ENCODE measurements around the gene B3GNT7. TPM values are rescaled to one million over a fixed set of nuclear protein-coding genes. Genes with fewer than 3 reads are reported as not detected.
A peak's percentile ranks its signal among the peaks of the same experiment; 100 is the strongest.

Gene B3GNT7
- total and polyA plus RNA-seq, 2 of the 8 experiments (the other 6 are each of a cell fraction or from before 2014, with no cell fraction given): 26.4 to 73.1 TPM

- Histone ChIP-seq H4K91ac (replicated peaks; ENCODE audit: insufficient read length, low read length) (no peak overlapping the region), H3K4me3 (ENCODE audit: extremely low read depth in 1 of 4, insufficient read depth in 2 of 4, low read depth in 3 of 4, low read length in 4 of 4) (no peak overlapping the region), H3K4me2 (ENCODE audit: insufficient read depth in 1 of 2, low read depth in 2 of 2, low read length in 2 of 2) (no peak overlapping the region), H2BK15ac (ENCODE audit: low read length) (no peak overlapping the region), H3K9me3 (ENCODE audit: insufficient read depth in 2 of 2, low read depth in 1 of 2, low read length in 1 of 2) (peaks cover 4 to 6% of the 10 kb centered on the region in 2 experiments; a peak in 3 of 4 replicates), H2BK20ac (ENCODE audit: low read length) (no peak overlapping the region; the same call in 1 of the 2 replicates), H3K23ac (ENCODE audit: insufficient read length) (no peak overlapping the region), H3K36me3 (ENCODE audit: control insufficient read depth in 2 of 4, insufficient read depth in 4 of 4, low read length in 3 of 4) (no peaks in the 10 kb centered on the region), H2BK120ac (replicated peaks; ENCODE audit: low read depth, low read length) (no peak overlapping the region), H4K8ac (ENCODE audit: extremely low read depth, insufficient read depth, low read length) (no peak overlapping the region), H4K5ac (ENCODE audit: insufficient read length, low read depth, low read length) (no peak overlapping the region), H3K27ac (ENCODE audit: low read depth, low read length) (no peak overlapping the region), H4K20me1 (replicated peaks in 1 of 2; ENCODE audit: control insufficient read depth in 1 of 2, insufficient read depth in 2 of 2, low read length in 2 of 2) (no peaks in the 10 kb centered on the region), H2AK5ac (ENCODE audit: low read depth, low read length) (peak overlapping the region; percentile 39; the same call in 1 of the 2 replicates), H3K79me2 (ENCODE audit: control insufficient read depth in 1 of 2, insufficient read depth in 2 of 2, low read length in 2 of 2) (no peaks in the 10 kb centered on the region), H3K79me1 (ENCODE audit: low read depth, low read length) (no peaks in the 10 kb centered on the region), H2BK12ac (ENCODE audit: low read depth, low read length) (no peak overlapping the region), H3K4me1 (replicated peaks in 1 of 4; ENCODE audit: control insufficient read depth in 3 of 4, insufficient read depth in 4 of 4, low read length in 3 of 4) (peaks cover 0 to 12% (median 0%) of the 10 kb centered on the region in 4 experiments; a peak in 3 of 7 replicates), H3K27me3 (replicated peaks in 1 of 4; ENCODE audit: control insufficient read depth in 3 of 4, extremely low read depth in 1 of 4, insufficient read depth in 3 of 4, low read length in 3 of 4) (no peaks in the 10 kb centered on the region), H3K14ac (ENCODE audit: insufficient read length) (no peak overlapping the region), H3K23me2 (ENCODE audit: low read depth, low read length) (no peaks in the 10 kb centered on the region), H2AFZ (ENCODE audit: low read length) (no peak overlapping the region), H3K9ac (replicated peaks in 1 of 4; ENCODE audit: extremely low read depth in 1 of 4, low read depth in 3 of 4, low read length in 3 of 4) (no peak overlapping the region), H3K18ac (ENCODE audit: extremely low read depth, low read length) (no peak overlapping the region; the same call in none of the 2 replicates), H3K56ac (replicated peaks; ENCODE audit: insufficient read length, low read depth, low read length) (no peak overlapping the region), H2BK5ac (ENCODE audit: low read depth, low read length) (no peak overlapping the region), H3K4ac (replicated peaks; ENCODE audit: insufficient read length, low read depth, low read length) (no peak overlapping the region)
- no peak for DNase-seq (ENCODE audit: low read depth in 1 of 2, low spot score in 2 of 2)
- 96% methylated on average over 3 of the region's 3 CpGs; no CpG with 5 or more reads in 1 of the 2 experiments for WGBS, 2 experiments (ENCODE audit: extremely low coverage in 1 of 2, insufficient coverage in 1 of 2, insufficient read length in 1 of 2, insufficient replicate concordance in 2 of 2, low coverage in 1 of 2, low lambda C conversion rate in 2 of 2, missing lambda C conversion rate in 1 of 2)
- ChIA-PET CTCF (ENCODE audit: partially characterized antibody) (interaction anchor here (0.9 to 32.5 kb wide), 6 partner anchors 9 to 202 kb away, joined by 3 to 537 read pairs (median 3); partner anchors contain the start of gene B3GNT7), POLR2A (ENCODE audit: partially characterized antibody) (interaction anchor here (1.1 to 1.9 kb wide), 8 partner anchors 10 to 35 kb away, joined by 3 to 9 read pairs (median 6); partner anchors contain the start of gene NCL)
- no peak for FAIRE-seq
- no peak for TF ChIP-seq CHD2 (IDR thresholded peaks at IDR 0.05; ENCODE audit: low read length)
- TF ChIP-seq GABPA (IDR thresholded peaks at IDR 0.05; ENCODE audit: borderline replicate concordance, insufficient read depth, low read length): no peak
- no peak for TF ChIP-seq TAF7 (optimal IDR thresholded peaks at IDR 0.05; ENCODE audit: borderline replicate concordance, low read depth, low read length)
- TF ChIP-seq KDM4A (IDR thresholded peaks at IDR 0.05; ENCODE audit: low read depth, low read length, severe bottlenecking): no peak
- no peak for TF ChIP-seq KDM5A (IDR thresholded peaks at IDR 0.05; ENCODE audit: low read length)
- TF ChIP-seq TCF12 (IDR thresholded peaks at IDR 0.05; ENCODE audit: low read depth, low read length): no peak
- no peak for TF ChIP-seq JUND (IDR thresholded peaks at IDR 0.05; ENCODE audit: low read length)
- no peak for TF ChIP-seq RBBP5 (IDR thresholded peaks at IDR 0.05; ENCODE audit: borderline replicate concordance, low read depth, low read length)
- no peak for TF ChIP-seq BACH1 (IDR thresholded peaks at IDR 0.05; ENCODE audit: low read length)
- no peak for TF ChIP-seq BRCA1 (IDR thresholded peaks at IDR 0.05; ENCODE audit: low read depth, low read length)
- TF ChIP-seq CHD1 (IDR thresholded peaks at IDR 0.05; ENCODE audit: low read depth, low read length): no peak
- TF ChIP-seq BCL11A (IDR thresholded peaks at IDR 0.05; ENCODE audit: low read depth in 2 of 2, low read length in 2 of 2): no peak
These were observed 34.4 kb downstream of the B3GNT7 start for GRCh38 chr2:231429901-231430300.
